Uterus (tissue), 2 donors: Measurements from ENCODE around the gene RAVER2.

Experiments used
- POLR2A ChIP-seq, 2 donors: fragments of 450-650 bp; IDR thresholded peaks; one replicate each; pipeline ENCODE4 v1.6.1; 2016; ENCODE audit warnings: antibody characterized with exemption in 2 of 2, mild to moderate bottlenecking in 1 of 2, moderate library complexity in 1 of 2
- TF ChIP-seq, protein P1 (sequence below), 4 experiments: fragments of 200-600 bp in 2 of 4; fragments of 450-650 bp in 2 of 4; sonication (generic) in 2 of 4; IDR thresholded peaks; one replicate each; pipeline ENCODE4 v1.5.1; 2016 to 2019; ENCODE audit warnings: antibody characterized with exemption in 4 of 4, mild to moderate bottlenecking in 2 of 4, moderate library complexity in 1 of 4

DNA sequence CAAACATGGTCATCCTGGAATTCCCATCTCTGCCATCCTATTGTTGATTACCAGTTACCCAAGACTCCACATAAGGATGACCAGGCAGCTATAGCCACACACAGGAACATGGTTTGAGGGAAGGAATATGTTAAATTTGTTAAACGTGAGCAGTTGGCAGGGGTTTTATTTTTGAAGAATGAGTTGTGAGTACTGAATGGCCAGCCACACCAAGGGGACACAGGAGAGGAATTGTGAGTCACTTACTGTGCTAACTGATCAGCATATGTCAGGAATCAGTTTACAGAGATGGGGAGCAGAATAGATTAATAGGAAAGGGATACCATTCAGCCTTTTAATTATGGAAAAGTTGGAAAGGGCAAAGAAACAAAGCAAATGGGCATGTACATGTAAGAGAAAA, 39.3 kb upstream of the RAVER2 start:
- TF ChIP-seq, protein P1, sequence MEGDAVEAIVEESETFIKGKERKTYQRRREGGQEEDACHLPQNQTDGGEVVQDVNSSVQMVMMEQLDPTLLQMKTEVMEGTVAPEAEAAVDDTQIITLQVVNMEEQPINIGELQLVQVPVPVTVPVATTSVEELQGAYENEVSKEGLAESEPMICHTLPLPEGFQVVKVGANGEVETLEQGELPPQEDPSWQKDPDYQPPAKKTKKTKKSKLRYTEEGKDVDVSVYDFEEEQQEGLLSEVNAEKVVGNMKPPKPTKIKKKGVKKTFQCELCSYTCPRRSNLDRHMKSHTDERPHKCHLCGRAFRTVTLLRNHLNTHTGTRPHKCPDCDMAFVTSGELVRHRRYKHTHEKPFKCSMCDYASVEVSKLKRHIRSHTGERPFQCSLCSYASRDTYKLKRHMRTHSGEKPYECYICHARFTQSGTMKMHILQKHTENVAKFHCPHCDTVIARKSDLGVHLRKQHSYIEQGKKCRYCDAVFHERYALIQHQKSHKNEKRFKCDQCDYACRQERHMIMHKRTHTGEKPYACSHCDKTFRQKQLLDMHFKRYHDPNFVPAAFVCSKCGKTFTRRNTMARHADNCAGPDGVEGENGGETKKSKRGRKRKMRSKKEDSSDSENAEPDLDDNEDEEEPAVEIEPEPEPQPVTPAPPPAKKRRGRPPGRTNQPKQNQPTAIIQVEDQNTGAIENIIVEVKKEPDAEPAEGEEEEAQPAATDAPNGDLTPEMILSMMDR (IDR thresholded peaks at IDR 0.05) = no peak
- TF ChIP-seq POLR2A (IDR thresholded peaks at IDR 0.05) = no peak
